Stomach smooth muscle (tissue), 2 donors: ENCODE data around the gene SPATA17.
A peak's percentile ranks its signal among the peaks of the same experiment; 100 is the strongest.
"Not testable (repeated sequence)": the region's sequence is repeated elsewhere in the genome, so short reads cannot be mapped to it uniquely, and the experiment has no call there.

Experiments
- H3K27ac ChIP-seq: one replicate; pipeline ENCODE4 v1.7.0; 2013; ENCODE audit warnings: mild to moderate bottlenecking, low read length, inconsistent platforms
- H3K27me3 ChIP-seq, 2 donors: one replicate each; pipeline ENCODE4 v1.7.0; 2013; ENCODE audit warnings: low read length in 2 of 2; ENCODE audit not compliant: insufficient read depth in 2 of 2, control insufficient read depth in 1 of 2
- H3K36me3 ChIP-seq, 2 donors: one replicate each; pipeline ENCODE4 v1.7.0; 2013; ENCODE audit warnings: low read length in 2 of 2; ENCODE audit not compliant: control insufficient read depth in 2 of 2, insufficient read depth in 2 of 2
- H3K4me1 ChIP-seq: one replicate; pipeline ENCODE4 v1.7.0; 2013; ENCODE audit warnings: low read length; ENCODE audit not compliant: control insufficient read depth, insufficient read depth
- H3K4me3 ChIP-seq, 2 donors: one replicate each; pipeline ENCODE4 v1.7.0; 2013; ENCODE audit warnings: low read length in 2 of 2
- H3K9ac ChIP-seq, 2 donors: one replicate each; pipeline ENCODE4 v1.7.0; 2013; ENCODE audit warnings: low read length in 2 of 2, mild to moderate bottlenecking in 1 of 2
- H3K9me3 ChIP-seq, 2 donors: one replicate each; pipeline ENCODE4 v1.7.0; 2013; ENCODE audit warnings: low read length in 2 of 2; ENCODE audit not compliant: control insufficient read depth in 2 of 2
- donor health status: healthy.
- donor health status: Pancreatic carcinoma.

The SPATA17 gene, protein sequence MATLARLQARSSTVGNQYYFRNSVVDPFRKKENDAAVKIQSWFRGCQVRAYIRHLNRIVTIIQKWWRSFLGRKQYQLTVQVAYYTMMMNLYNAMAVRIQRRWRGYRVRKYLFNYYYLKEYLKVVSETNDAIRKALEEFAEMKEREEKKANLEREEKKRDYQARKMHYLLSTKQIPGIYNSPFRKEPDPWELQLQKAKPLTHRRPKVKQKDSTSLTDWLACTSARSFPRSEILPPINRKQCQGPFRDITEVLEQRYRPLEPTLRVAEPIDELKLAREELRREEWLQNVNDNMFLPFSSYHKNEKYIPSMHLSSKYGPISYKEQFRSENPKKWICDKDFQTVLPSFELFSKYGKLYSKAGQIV

DNA sequence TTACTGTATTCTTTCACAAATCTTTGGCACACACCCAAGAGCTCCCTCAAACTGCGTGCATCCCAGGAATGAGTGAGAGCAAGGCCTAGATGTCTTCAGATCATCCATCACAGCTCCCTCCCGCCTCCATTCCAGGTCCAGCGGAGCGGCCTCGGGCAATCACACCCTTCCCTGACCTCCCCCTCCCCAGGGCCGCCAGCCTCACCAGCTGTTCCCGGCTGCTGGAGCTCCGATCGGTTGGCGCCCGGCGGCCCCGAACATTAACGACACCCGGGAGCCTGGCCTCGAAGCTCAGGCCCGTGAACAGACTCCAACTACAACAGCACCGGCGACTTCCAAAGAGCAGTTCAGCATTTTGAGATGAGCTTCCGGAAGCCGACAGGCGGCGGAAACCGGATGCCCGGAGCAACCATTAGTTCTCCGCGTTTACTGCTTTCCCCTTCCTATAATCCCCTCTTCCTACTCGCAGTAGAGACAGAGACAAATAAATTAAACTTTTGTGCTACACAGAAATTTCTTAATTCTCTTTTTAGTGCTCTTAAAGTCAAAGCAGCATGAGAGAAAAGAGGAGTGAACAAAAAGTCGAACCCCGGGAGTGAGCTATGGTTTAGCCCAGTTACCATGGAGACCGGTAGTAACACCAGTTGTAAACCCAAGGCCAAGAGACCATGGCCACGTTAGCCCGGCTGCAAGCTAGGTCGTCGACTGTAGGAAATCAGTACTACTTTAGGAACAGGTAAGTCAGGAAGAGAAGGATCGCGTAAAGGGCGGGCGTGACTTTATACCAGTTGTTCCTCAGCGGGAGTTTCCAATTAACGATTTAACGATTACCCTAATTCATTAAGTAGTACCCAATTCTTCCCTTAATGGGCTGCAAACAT lies at the start of gene SPATA17, which contains the start of gene GPATCH2:
Gene SPATA17, plus strand, starts transcription at position 634 of the 881 bp plus-strand sequence. Its CDS starts 35 bp downstream, at position 669.
Gene GPATCH2, minus strand, starts transcription at position 380 of the 881 bp plus-strand sequence. Its CDS starts 119 bp downstream, at position 261.
- Histone ChIP-seq H3K4me1 (no peaks in the 10 kb centered on the region), H3K9ac (peak within 1 kb of the TSS; percentile 72 to 95), H3K4me3 (peak within 1 kb of the TSS; percentile 79 to 86), H3K27me3 (no peaks in the 10 kb centered on the region), H3K36me3 (no peaks in the 10 kb centered on the region), H3K27ac (peak within 1 kb of the TSS; percentile 83), H3K9me3 (no peaks in the 10 kb centered on the region)

DNA sequence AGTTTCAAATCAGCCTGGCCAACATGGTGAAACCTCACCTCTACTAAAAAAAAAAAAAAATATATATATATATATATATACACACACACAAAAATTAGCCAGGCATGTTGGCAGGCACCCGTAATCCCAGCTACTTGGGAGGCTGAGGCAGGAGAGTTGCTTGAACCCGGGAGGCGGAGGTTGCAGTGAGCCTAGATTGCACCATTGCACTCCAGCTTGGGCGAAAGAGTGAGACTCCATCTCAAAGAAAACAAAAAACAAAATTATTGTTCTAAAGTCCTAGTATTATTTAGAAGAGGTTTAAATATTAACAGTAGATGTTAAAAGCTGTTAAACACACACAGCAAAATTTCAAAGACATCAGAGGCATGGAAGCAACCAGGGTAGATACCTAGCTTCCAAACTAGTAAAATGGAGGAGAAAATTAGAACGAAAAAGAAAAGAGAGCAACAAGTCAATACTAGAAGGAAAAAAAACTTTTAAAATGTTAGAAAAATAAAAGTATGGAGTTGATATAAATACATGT lies 46.8 kb upstream of the SPATA17 start:
- H3K27ac ChIP-seq, H3K4me3 ChIP-seq, H3K9me3 ChIP-seq, H3K27me3 ChIP-seq, H3K36me3 ChIP-seq, H3K4me1 ChIP-seq, H3K9ac ChIP-seq: not testable (repeated sequence)

DNA sequence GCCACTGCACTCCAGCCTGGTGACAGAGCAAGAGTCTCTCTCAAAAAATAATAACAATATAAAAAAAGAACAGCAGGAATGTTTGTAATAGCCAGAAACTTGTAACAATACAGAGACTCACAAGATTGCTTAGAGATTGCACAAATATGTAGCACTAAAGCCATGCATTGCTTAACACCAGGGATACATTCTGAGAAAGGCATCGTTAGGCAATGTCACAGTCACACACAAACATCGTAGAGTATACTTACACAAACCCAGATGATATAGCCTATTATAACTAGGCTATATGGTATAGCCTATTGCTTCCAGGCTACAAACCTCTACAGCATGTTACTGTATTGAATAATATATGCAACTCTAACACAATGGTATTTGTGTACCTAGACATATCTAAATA lies 45.6 kb upstream of the SPATA17 start:
- H3K9ac ChIP-seq: no peak overlapping the region
- no peaks in the 10 kb centered on the region for H3K4me1 ChIP-seq
- peaks cover 0 to 7% of the 10 kb centered on the region in 2 donors for H3K36me3 ChIP-seq
- no peaks in the 10 kb centered on the region for H3K9me3 ChIP-seq
- H3K27ac ChIP-seq: no peak overlapping the region
- no peaks in the 10 kb centered on the region for H3K27me3 ChIP-seq
- no peak overlapping the region for H3K4me3 ChIP-seq

DNA sequence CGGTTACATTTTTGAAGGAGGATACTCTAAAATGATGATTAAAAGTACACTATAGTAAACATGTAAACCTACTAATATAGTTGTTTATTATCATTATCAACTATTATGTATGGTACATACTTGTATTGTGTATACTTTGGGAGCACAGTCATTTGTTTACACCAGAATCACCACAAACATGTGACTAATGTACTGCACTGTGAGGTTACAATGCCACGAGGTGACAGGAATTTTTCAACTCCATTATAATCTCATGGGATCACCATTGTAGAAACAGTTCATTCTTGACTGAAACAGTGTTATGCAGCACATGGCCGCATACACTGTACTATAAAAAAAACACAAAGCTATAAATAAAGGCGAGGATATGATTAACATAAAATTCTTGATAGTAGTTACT lies 44.6 kb upstream of the SPATA17 start:
- Histone ChIP-seq H3K4me3 (no peak overlapping the region), H3K9me3 (no peaks in the 10 kb centered on the region), H3K9ac (no peak overlapping the region), H3K4me1 (no peaks in the 10 kb centered on the region), H3K27me3 (no peaks in the 10 kb centered on the region), H3K36me3 (peaks cover 0 to 5% of the 10 kb centered on the region in 2 donors), H3K27ac (no peak overlapping the region)

- Histone ChIP-seq H3K36me3 (peaks cover 0 to 5% of the 10 kb centered on the region in 2 donors), H3K9ac (no peak overlapping the region), H3K27me3 (no peaks in the 10 kb centered on the region), H3K4me1 (no peaks in the 10 kb centered on the region), H3K4me3 (no peak overlapping the region), H3K9me3 (no peaks in the 10 kb centered on the region), H3K27ac (no peak overlapping the region)
Observed at GRCh38 chr1:217590598-217590997, 40.5 kb upstream of the SPATA17 start.

- peaks cover 0 to 5% of the 10 kb centered on the region in 2 donors for H3K36me3 ChIP-seq
- no peak overlapping the region for H3K9ac ChIP-seq
- no peaks in the 10 kb centered on the region for H3K4me1 ChIP-seq
- H3K27ac ChIP-seq: no peak overlapping the region
- H3K27me3 ChIP-seq: no peaks in the 10 kb centered on the region
- no peak overlapping the region for H3K4me3 ChIP-seq
- no peaks in the 10 kb centered on the region for H3K9me3 ChIP-seq
Observed at GRCh38 chr1:217599154-217599553, 32.0 kb upstream of the SPATA17 start.

DNA sequence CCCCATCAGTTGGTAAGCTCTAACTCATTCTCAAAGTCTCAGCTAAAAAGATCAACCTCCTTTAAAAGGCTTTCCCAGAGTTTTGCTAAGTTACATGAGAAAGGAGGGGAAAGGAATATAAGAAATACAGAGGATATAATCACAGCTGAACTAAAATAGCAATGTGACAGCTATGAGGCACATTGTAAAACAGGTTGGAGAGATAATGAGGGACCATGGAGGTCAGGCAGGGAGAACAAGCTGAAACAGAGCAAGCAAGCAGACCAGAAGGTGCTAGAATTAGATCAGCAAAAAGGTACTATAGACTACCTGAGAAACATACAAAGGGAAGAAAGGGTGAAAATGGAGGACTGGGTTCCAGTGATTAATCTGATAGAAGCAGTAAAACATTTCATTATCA lies 28.8 kb upstream of the SPATA17 start:
- Histone ChIP-seq H3K27ac (no peak overlapping the region), H3K36me3 (peaks cover 3 to 5% of the 10 kb centered on the region in 2 donors), H3K27me3 (no peaks in the 10 kb centered on the region), H3K9ac (no peak overlapping the region), H3K4me1 (no peaks in the 10 kb centered on the region), H3K4me3 (no peak overlapping the region), H3K9me3 (no peaks in the 10 kb centered on the region)

GRCh38 chr1:217605390-217605789 lies 25.8 kb upstream of the SPATA17 start:
- H3K27me3 ChIP-seq: no peaks in the 10 kb centered on the region
- no peak overlapping the region for H3K27ac ChIP-seq
- no peaks in the 10 kb centered on the region for H3K9me3 ChIP-seq
- H3K9ac ChIP-seq: no peak overlapping the region
- no peaks in the 10 kb centered on the region for H3K4me1 ChIP-seq
- peaks cover 4 to 6% of the 10 kb centered on the region in 2 donors for H3K36me3 ChIP-seq
- no peak overlapping the region for H3K4me3 ChIP-seq

- Histone ChIP-seq H3K27ac (no peak overlapping the region), H3K9ac (no peak overlapping the region), H3K27me3 (no peaks in the 10 kb centered on the region), H3K9me3 (no peaks in the 10 kb centered on the region), H3K36me3 (peaks cover 0 to 8% of the 10 kb centered on the region in 2 donors), H3K4me1 (no peaks in the 10 kb centered on the region), H3K4me3 (no peak overlapping the region)
Observed at GRCh38 chr1:217614200-217614712, 16.9 kb upstream of the SPATA17 start.

- Histone ChIP-seq H3K4me1 (no peaks in the 10 kb centered on the region), H3K9me3 (no peaks in the 10 kb centered on the region), H3K4me3 (no peak overlapping the region), H3K27me3 (no peaks in the 10 kb centered on the region), H3K36me3 (peaks cover 0 to 6% of the 10 kb centered on the region in 2 donors), H3K27ac (no peak overlapping the region), H3K9ac (no peak overlapping the region)
Observed at GRCh38 chr1:217617126-217617525, 14.0 kb upstream of the SPATA17 start.
